Activated T-cell treated with anti-CD3 and anti-CD28 coated beads, Interleukin-2, amount 50 U/mL, for 24 hours (primary cell): Measurements from ENCODE around the gene SETDB1.
"Not testable (repeated sequence)": the region's sequence is repeated elsewhere in the genome, so short reads cannot be mapped to it uniquely, and the experiment has no call there.

Experiments used
- DNase-seq: peaks from one replicate; pipeline ENCODE4 v3.0.0-alpha.2; 2020
- H3K27ac Mint-ChIP-seq: 2 replicates; pipeline ENCODE4 v1.8.0; 2020; ENCODE audit warnings: mild to moderate bottlenecking, mixed read lengths
- H3K27me3 Mint-ChIP-seq: 2 replicates; pipeline ENCODE4 v1.8.0; 2020; ENCODE audit warnings: mixed read lengths
- H3K36me3 Mint-ChIP-seq: 2 replicates; pipeline ENCODE4 v1.8.0; 2020; ENCODE audit warnings: low read depth, mixed read lengths
- H3K4me1 Mint-ChIP-seq: 2 replicates; pipeline ENCODE4 v1.8.0; 2020; ENCODE audit warnings: low read depth, mixed read lengths
- H3K4me3 Mint-ChIP-seq: 2 replicates; pipeline ENCODE4 v1.8.0; 2020; ENCODE audit warnings: mild to moderate bottlenecking, moderate library complexity, mixed read lengths
- H3K9me3 Mint-ChIP-seq: 2 replicates; pipeline ENCODE4 v1.8.0; 2020; ENCODE audit warnings: mixed read lengths

The SETDB1 gene

DNA sequence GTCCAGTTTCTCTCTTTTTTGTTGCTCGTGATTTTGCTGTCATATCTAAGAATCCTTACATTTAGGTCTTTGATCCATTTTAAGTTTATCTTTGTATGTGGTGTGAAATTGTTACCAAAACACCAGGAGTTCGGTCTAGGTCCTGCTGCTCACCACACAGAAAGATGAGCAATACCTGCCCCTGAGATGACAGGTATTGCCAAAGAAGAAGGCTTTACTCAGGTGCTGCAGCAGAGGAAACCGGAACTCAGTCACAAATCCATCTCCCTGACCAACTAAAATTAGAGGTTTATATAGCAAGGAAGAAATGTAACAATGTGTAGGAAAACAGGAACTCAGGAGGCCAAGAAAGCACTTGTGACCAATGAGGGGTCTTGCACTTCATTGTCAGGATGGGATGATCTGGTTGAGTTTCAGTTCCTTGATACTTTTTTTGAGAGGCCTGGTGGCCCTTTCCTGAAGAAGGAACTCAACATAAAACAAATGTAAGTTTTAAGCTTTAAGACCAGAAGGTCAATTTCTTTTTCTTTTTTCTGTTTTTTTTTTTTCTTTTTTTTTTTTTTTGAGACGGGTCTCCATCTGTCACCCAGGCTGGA lies 16.5 kb upstream of the SETDB1 start:
- Mint-ChIP-seq H3K27ac (no peak overlapping the region), H3K36me3 (no peaks in the 10 kb centered on the region), H3K4me1 (peaks cover 17% of the 10 kb centered on the region), H3K9me3 (no peaks in the 10 kb centered on the region), H3K27me3 (no peaks in the 10 kb centered on the region), H3K4me3 (no peak overlapping the region)
- DNase-seq, result no peak

GRCh38 chr1:150912623-150913022 lies 13.5 kb upstream of the SETDB1 start:
- Mint-ChIP-seq H3K9me3 (no peaks in the 10 kb centered on the region), H3K4me3 (no peak overlapping the region), H3K4me1 (peaks cover 8% of the 10 kb centered on the region), H3K27ac (no peak overlapping the region), H3K27me3 (no peaks in the 10 kb centered on the region), H3K36me3 (no peaks in the 10 kb centered on the region)
- DNase-seq, result no peak

- no peak for DNase-seq
- H3K9me3 Mint-ChIP-seq, result no peaks in the 10 kb centered on the region
- no peak overlapping the region for H3K27ac Mint-ChIP-seq
- no peaks in the 10 kb centered on the region for H3K27me3 Mint-ChIP-seq
- no peak overlapping the region for H3K4me3 Mint-ChIP-seq
- no peaks in the 10 kb centered on the region for H3K36me3 Mint-ChIP-seq
- peaks cover 7% of the 10 kb centered on the region for H3K4me1 Mint-ChIP-seq
Measured at GRCh38 chr1:150917387-150917786, 8.8 kb upstream of the SETDB1 start.

GRCh38 chr1:150922519-150922975 lies 3.6 kb upstream of the SETDB1 start:
- peak overlapping the region; percentile 82 for H3K27ac Mint-ChIP-seq
- peak overlapping the region; percentile 47 for H3K4me3 Mint-ChIP-seq

DNA sequence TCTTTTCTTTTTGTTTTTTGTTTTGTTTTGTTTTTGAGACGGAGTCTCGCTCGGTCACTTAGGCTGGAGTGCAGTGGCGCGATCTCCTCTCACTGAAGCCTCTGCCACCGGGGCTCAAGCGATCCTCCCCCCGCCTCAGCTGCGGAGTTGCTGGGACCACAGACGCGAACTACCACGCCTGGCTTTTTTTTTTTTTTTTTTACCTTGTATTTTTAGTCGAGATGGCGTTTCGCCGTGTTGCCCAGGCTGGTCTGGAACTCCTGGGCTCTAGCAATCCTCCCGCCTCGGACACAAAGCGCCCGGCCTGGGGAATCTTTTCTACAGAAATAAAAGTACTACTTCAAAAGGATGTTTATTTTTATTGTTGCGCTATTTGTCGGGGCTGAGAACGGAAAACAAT lies 1.1 kb upstream of the SETDB1 start:
- no peak for DNase-seq
- Mint-ChIP-seq H3K4me3 (peak overlapping the region; percentile 95), H3K27me3 (no peaks in the 10 kb centered on the region), H3K4me1 (peaks cover 39% of the 10 kb centered on the region), H3K36me3 (peaks cover 38% of the 10 kb centered on the region), H3K27ac (peak overlapping the region; percentile 97), H3K9me3 (no peaks in the 10 kb centered on the region)

More at GRCh38 chr1:150922519-150922975, 3.6 kb upstream of the SETDB1 start:
- DNase-seq, result peak; percentile 70
- Mint-ChIP-seq H3K36me3 (peaks cover 13% of the 10 kb centered on the region), H3K27me3 (no peaks in the 10 kb centered on the region), H3K9me3 (no peaks in the 10 kb centered on the region), H3K4me1 (peaks cover 32% of the 10 kb centered on the region)

DNA sequence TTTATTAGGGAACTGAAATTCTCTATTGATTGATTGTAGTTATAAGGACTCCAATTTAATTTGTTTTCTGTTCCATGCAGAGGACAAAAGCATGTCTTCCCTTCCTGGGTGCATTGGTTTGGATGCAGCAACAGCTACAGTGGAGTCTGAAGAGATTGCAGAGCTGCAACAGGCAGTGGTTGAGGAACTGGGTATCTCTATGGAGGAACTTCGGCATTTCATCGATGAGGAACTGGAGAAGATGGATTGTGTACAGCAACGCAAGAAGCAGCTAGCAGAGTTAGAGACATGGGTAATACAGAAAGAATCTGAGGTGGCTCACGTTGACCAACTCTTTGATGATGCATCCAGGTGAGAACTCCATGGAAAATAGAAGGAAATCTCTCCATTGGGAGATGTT lies 1.5 kb downstream of the SETDB1 start:
- no peak for DNase-seq
- Mint-ChIP-seq H3K9me3 (peaks cover 2% of the 10 kb centered on the region), H3K27ac (peak overlapping the region; percentile 97), H3K27me3 (no peaks in the 10 kb centered on the region), H3K4me3 (peak overlapping the region; percentile 95), H3K4me1 (peaks cover 34% of the 10 kb centered on the region), H3K36me3 (peaks cover 62% of the 10 kb centered on the region)

GRCh38 chr1:150928286-150928685 lies 2.1 kb downstream of the SETDB1 start:
- peak overlapping the region; percentile 13 for H3K27ac Mint-ChIP-seq
- no peak for DNase-seq

GRCh38 chr1:150928775-150929174 lies 2.6 kb downstream of the SETDB1 start:
- not testable (repeated sequence) for H3K4me3 Mint-ChIP-seq, H3K27ac Mint-ChIP-seq, H3K27me3 Mint-ChIP-seq, DNase-seq, H3K9me3 Mint-ChIP-seq
- Mint-ChIP-seq H3K36me3 (peaks cover 70% of the 10 kb centered on the region), H3K4me1 (peaks cover 30% of the 10 kb centered on the region)

More at GRCh38 chr1:150928286-150928685, 2.1 kb downstream of the SETDB1 start:
- Mint-ChIP-seq H3K4me3 (peak overlapping the region; percentile 10), H3K4me1 (peaks cover 30% of the 10 kb centered on the region), H3K9me3 (peaks cover 3% of the 10 kb centered on the region), H3K36me3 (peaks cover 69% of the 10 kb centered on the region), H3K27me3 (no peaks in the 10 kb centered on the region)

- no peak for DNase-seq
- Mint-ChIP-seq H3K36me3 (peaks cover 88% of the 10 kb centered on the region), H3K4me1 (peaks cover 30% of the 10 kb centered on the region), H3K9me3 (peaks cover 3% of the 10 kb centered on the region), H3K27me3 (no peaks in the 10 kb centered on the region), H3K4me3 (no peak overlapping the region), H3K27ac (no peak overlapping the region)
Measured at GRCh38 chr1:150931773-150932172, 5.6 kb downstream of the SETDB1 start.

GRCh38 chr1:150944856-150945255 lies 18.7 kb downstream of the SETDB1 start:
- H3K27me3 Mint-ChIP-seq, result no peaks in the 10 kb centered on the region
- no peaks in the 10 kb centered on the region for H3K9me3 Mint-ChIP-seq
- H3K36me3 Mint-ChIP-seq, result peaks cover 97% of the 10 kb centered on the region
- DNase-seq, result no peak
- H3K4me3 Mint-ChIP-seq, result no peak overlapping the region
- peak overlapping the region; percentile 58 for H3K27ac Mint-ChIP-seq
- H3K4me1 Mint-ChIP-seq, result no peaks in the 10 kb centered on the region

GRCh38 chr1:150954708-150955107 lies 28.5 kb downstream of the SETDB1 start:
- H3K27ac Mint-ChIP-seq, result no peak overlapping the region

GRCh38 chr1:150955280-150955679 lies 29.1 kb downstream of the SETDB1 start:
- no peaks in the 10 kb centered on the region for H3K9me3 Mint-ChIP-seq
- no peak overlapping the region for H3K4me3 Mint-ChIP-seq
- H3K27me3 Mint-ChIP-seq, result no peaks in the 10 kb centered on the region
- DNase-seq, result no peak
- peak overlapping the region; percentile 24 for H3K27ac Mint-ChIP-seq
- H3K36me3 Mint-ChIP-seq, result peaks cover 90% of the 10 kb centered on the region
- H3K4me1 Mint-ChIP-seq, result peaks cover 7% of the 10 kb centered on the region

More at GRCh38 chr1:150954708-150955107, 28.5 kb downstream of the SETDB1 start:
- Mint-ChIP-seq H3K4me1 (peaks cover 7% of the 10 kb centered on the region), H3K27me3 (no peaks in the 10 kb centered on the region), H3K9me3 (no peaks in the 10 kb centered on the region), H3K4me3 (no peak overlapping the region), H3K36me3 (peaks cover 90% of the 10 kb centered on the region)
- DNase-seq, result no peak

DNA sequence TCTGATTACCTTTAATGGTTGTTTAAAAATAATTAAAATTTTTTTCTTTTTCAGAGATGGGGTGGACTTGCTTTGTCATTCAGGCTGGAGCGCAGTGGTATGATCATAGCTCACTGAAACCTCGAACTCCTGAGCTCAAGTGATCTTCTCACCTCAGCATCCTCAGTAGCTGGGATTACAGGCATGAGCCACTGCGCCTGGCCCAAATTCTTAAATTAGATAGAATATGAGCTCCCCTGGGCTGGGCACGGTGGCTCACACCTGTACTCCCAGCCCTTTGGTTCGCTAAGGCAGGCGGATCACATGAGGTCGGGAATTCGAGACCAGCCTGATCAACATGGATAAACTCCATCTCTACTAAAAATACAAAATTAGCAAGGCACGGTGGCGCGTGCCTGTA lies 31.5 kb downstream of the SETDB1 start:
- H3K27me3 Mint-ChIP-seq, result no peaks in the 10 kb centered on the region
- no peak for DNase-seq
- H3K4me1 Mint-ChIP-seq, result peaks cover 12% of the 10 kb centered on the region
- no peaks in the 10 kb centered on the region for H3K9me3 Mint-ChIP-seq
- peaks cover 90% of the 10 kb centered on the region for H3K36me3 Mint-ChIP-seq
- peak overlapping the region; percentile 74 for H3K27ac Mint-ChIP-seq
- H3K4me3 Mint-ChIP-seq, result no peak overlapping the region

DNA sequence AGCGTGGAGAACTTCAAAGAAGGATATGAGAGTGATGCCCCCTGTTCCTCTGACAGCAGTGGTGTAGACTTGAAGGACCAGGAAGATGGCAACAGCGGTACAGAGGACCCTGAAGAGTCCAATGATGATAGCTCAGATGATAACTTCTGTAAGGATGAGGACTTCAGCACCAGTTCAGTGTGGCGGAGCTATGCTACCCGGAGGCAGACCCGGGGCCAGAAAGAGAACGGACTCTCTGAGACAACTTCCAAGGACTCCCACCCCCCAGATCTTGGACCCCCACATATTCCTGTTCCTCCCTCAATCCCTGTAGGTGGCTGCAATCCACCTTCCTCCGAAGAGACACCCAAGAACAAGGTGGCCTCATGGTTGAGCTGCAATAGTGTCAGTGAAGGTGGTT lies 34.5 kb downstream of the SETDB1 start:
- Mint-ChIP-seq H3K9me3 (no peaks in the 10 kb centered on the region), H3K36me3 (peaks cover 93% of the 10 kb centered on the region), H3K4me3 (no peak overlapping the region), H3K27ac (peak overlapping the region; percentile 55), H3K27me3 (no peaks in the 10 kb centered on the region), H3K4me1 (peaks cover 14% of the 10 kb centered on the region)
- no peak for DNase-seq

DNA sequence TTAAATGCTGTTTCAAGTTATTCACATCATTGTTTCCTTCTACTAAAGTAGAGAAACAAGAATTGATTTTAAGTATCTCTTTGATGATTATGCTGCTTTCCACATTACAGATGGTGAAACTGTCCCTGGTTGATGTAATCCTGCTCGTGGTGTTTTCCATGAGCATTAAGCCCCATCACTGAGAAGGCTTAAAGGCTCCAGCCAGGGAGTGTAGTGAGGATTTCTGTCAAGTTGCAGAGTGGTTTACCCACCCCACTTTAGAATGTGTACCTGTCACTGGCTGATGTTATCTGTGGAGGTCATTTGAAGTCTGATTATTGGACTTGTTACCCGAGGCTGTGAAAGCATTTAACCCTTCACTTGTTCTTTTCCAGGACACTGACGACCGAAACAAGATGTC lies 35.6 kb downstream of the SETDB1 start:
- DNase-seq, result no peak
- peaks cover 95% of the 10 kb centered on the region for H3K36me3 Mint-ChIP-seq
- peak overlapping the region; percentile 77 for H3K27ac Mint-ChIP-seq

More for the DNA sequence above, 35.6 kb downstream of the SETDB1 start:
- no peaks in the 10 kb centered on the region for H3K9me3 Mint-ChIP-seq
- H3K27me3 Mint-ChIP-seq, result no peaks in the 10 kb centered on the region
- peaks cover 20% of the 10 kb centered on the region for H3K4me1 Mint-ChIP-seq
- no peak overlapping the region for H3K4me3 Mint-ChIP-seq
